Lung (tissue), 12 donors: ENCODE data around the gene RBM46. TPM values are rescaled to one million over a fixed set of nuclear protein-coding genes. Genes with fewer than 3 reads are reported as not detected.
A peak's percentile ranks its signal among the peaks of the same experiment; 100 is the strongest.

Experiments used
- ATAC-seq: fragments of 200-7000 bp; cut with Tn5 transposase; one replicate; pipeline ENCODE4 v1.9.1; 2020; ENCODE audit warnings: moderate number of reproducible peaks; ENCODE audit not compliant: insufficient read depth, low FRiP score
- DNase-seq, 3 donors: peaks; one replicate each; pipeline ENCODE4 v3.0.0-alpha.2; 2013 to 2017
- H3K27ac ChIP-seq, 2 donors: one replicate each; pipeline ENCODE4 v1.5.1; 2013; ENCODE audit warnings: mild to moderate bottlenecking in 2 of 2, moderate library complexity in 2 of 2, control low read depth in 1 of 2, inconsistent platforms in 1 of 2, low read depth in 1 of 2, low read length in 1 of 2
- H3K27me3 ChIP-seq, 3 donors: one replicate each; pipeline ENCODE4 v1.5.1; 2013; ENCODE audit warnings: low read length in 2 of 3; ENCODE audit not compliant: control insufficient read depth in 3 of 3, insufficient read depth in 3 of 3
- H3K36me3 ChIP-seq, 4 donors: one replicate each; pipeline ENCODE4 v1.5.1; 2013; ENCODE audit warnings: low read length in 4 of 4, mild to moderate bottlenecking in 1 of 4, moderate library complexity in 1 of 4; ENCODE audit not compliant: control insufficient read depth in 4 of 4, insufficient read depth in 4 of 4
- H3K4me1 ChIP-seq, 5 donors: one replicate each; pipeline ENCODE4 v1.5.1; 2013; ENCODE audit warnings: low read length in 5 of 5, mild to moderate bottlenecking in 2 of 5, moderate library complexity in 1 of 5; ENCODE audit not compliant: control insufficient read depth in 5 of 5, insufficient read depth in 5 of 5
- H3K4me3 ChIP-seq: one replicate; pipeline ENCODE4 v1.5.1; 2013; ENCODE audit warnings: mild to moderate bottlenecking, control low read depth, moderate library complexity
- H3K9ac ChIP-seq, 2 donors: one replicate each; pipeline ENCODE4 v1.5.1; 2013; ENCODE audit warnings: low read length in 2 of 2, control low read depth in 1 of 2; ENCODE audit not compliant: insufficient read depth in 1 of 2
- H3K9me3 ChIP-seq, 4 donors: one replicate each; pipeline ENCODE4 v1.5.1; 2013; ENCODE audit warnings: low read length in 3 of 4, mild to moderate bottlenecking in 1 of 4, moderate library complexity in 1 of 4; ENCODE audit not compliant: control insufficient read depth in 4 of 4, insufficient read depth in 3 of 4
- WGBS, 2 donors: extraction: QIAGEN DNeasy Blood & Tissue Kit; methylation state at CpG; one replicate each; pipeline ENCODE4 v1.1.7; 2013; 5-methylcytosine and 5-hydroxymethylcytosine counted together
- polyA plus RNA-seq, 2 donors: library from polyadenylated mRNA; stranded (reverse); fragments of 200-250 nt; gene quantifications; one replicate each; pipeline ENCODE4 v1.2.1, GENCODE V29; 2013
- total RNA-seq, 2 donors: library from RNA; depleted of rRNA in 1 of 2; stranded (reverse); fragments of >200 nt in 1 of 2; gene quantifications; one replicate each; pipeline ENCODE4 v1.2.1, GENCODE V29; 2014 to 2021
- TF ChIP-seq, protein P1 (sequence below): IDR thresholded peaks from 2 replicates; pipeline ENCODE4 v1.5.1; 2012; ENCODE audit warnings: mild to moderate bottlenecking; ENCODE audit errors: control extremely low read depth, extremely low read depth
- donor health status: control.
- donor health status: control.
- donor health status: Bipolar disorder and iron deficiency.
- donor health status: healthy.
- donor health status: DM: yes; HTN: yes; CAD: no.

The RBM46 gene
- total and polyA plus RNA-seq, 4 donors = 0.06 TPM; not detected in 3

DNA sequence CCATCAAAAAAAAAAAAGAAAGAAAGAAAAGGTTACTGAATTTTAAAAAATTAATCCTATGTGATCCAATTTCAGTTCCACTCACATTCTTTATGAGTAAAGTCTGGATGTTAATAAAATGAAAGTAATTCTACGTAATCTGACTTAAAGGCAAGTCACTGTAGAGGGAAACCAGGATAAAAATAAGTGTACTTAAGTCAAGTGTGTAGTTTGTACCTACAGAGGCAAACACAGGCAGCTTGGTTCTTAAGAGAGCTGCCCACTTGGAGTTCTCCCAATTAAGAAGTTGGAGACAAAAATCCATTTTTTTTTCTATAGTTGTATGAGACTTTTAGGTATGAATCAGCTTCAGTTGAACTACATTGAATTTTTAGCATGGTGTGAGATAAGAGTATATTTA, 44.3 kb upstream of the RBM46 start:
- no peaks in the 10 kb centered on the region for H3K36me3 ChIP-seq
- H3K9me3 ChIP-seq = peaks cover 0 to under 1% (median 0%) of the 10 kb centered on the region in 4 donors
- H3K9ac ChIP-seq = no peak overlapping the region
- DNase-seq (peak in 2 of 3 donors; percentile 15 to 63), ATAC-seq (no peak)
- no peak overlapping the region for H3K27ac ChIP-seq
- H3K27me3 ChIP-seq = peaks cover 0 to 25% (median 16%) of the 10 kb centered on the region in 3 donors
- H3K4me3 ChIP-seq = no peak overlapping the region
- TF ChIP-seq, protein P1, sequence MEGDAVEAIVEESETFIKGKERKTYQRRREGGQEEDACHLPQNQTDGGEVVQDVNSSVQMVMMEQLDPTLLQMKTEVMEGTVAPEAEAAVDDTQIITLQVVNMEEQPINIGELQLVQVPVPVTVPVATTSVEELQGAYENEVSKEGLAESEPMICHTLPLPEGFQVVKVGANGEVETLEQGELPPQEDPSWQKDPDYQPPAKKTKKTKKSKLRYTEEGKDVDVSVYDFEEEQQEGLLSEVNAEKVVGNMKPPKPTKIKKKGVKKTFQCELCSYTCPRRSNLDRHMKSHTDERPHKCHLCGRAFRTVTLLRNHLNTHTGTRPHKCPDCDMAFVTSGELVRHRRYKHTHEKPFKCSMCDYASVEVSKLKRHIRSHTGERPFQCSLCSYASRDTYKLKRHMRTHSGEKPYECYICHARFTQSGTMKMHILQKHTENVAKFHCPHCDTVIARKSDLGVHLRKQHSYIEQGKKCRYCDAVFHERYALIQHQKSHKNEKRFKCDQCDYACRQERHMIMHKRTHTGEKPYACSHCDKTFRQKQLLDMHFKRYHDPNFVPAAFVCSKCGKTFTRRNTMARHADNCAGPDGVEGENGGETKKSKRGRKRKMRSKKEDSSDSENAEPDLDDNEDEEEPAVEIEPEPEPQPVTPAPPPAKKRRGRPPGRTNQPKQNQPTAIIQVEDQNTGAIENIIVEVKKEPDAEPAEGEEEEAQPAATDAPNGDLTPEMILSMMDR = no peak
- WGBS, 2 donors = 33 to 75% methylated on average over 1 of the region's 1 CpG
- H3K4me1 ChIP-seq = peaks cover 0 to 7% (median 0%) of the 10 kb centered on the region in 5 donors

- Histone ChIP-seq H3K36me3 (no peaks in the 10 kb centered on the region), H3K27me3 (peaks cover 0 to 42% (median 31%) of the 10 kb centered on the region in 3 donors), H3K9me3 (peaks cover 0 to 4% (median 0%) of the 10 kb centered on the region in 4 donors), H3K4me3 (no peak overlapping the region), H3K27ac (no peak overlapping the region), H3K9ac (no peak overlapping the region), H3K4me1 (peaks cover 0 to 21% (median 4%) of the 10 kb centered on the region in 5 donors)
- DNase-seq (no peak), ATAC-seq (no peak)
- TF ChIP-seq, protein P1 = no peak
- 21 to 27% methylated on average over 2 of the region's 2 CpGs for WGBS, 2 donors
Observed at GRCh38 chr4:154738426-154738825, 42.6 kb upstream of the RBM46 start.

DNA sequence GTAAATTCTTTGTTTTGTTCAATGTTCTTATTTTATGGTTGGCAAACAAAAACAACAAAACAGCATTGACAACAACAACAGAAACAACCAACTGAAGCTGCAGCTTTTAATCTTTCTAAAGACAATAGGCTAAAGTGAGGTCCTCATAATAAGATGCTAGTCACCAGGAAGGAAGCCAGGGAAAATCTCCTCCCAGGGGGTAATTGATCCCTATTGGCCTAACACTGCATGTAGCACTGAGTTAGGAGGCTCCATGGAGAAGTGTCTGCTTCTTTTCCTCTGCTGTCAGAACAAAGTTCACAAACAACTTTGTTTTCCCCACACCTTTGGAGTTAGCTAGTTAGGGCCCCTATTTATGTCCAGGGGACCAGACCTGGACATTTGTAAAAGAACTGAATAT, 42.0 kb upstream of the RBM46 start:
- Histone ChIP-seq H3K4me1 (peaks cover 0 to 28% (median 6%) of the 10 kb centered on the region in 5 donors), H3K4me3 (no peak overlapping the region), H3K27me3 (peaks cover 0 to 49% (median 37%) of the 10 kb centered on the region in 3 donors), H3K36me3 (no peaks in the 10 kb centered on the region), H3K9ac (no peak overlapping the region), H3K9me3 (peaks cover 0 to 4% (median 0%) of the 10 kb centered on the region in 4 donors), H3K27ac (no peak overlapping the region)
- TF ChIP-seq, protein P1 = no peak
- no peak for ATAC-seq
- DNase-seq = no peak

DNA sequence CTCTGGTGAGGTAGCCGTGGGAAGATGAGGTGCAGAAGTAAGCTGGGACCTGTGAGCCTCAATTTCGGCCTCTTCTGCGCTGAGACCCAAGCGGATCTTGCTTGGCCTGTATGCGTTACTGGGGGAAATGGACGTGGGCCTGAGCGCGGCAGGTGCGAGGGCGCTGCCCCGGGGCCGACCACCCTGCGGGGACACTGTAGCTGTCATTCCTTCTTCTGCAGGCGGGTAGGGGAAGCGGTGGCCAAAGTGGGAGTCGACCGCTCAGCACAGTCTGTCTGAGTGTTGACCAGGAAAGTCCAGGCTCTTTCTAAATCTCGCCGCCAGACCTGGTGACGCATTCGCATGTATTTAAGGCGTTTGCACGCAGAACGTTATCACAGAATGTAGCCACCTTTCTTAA, 40.6 kb upstream of the RBM46 start:
- Histone ChIP-seq H3K4me3 (no peak overlapping the region), H3K9me3 (peaks cover 0 to 9% (median 0%) of the 10 kb centered on the region in 4 donors), H3K36me3 (no peaks in the 10 kb centered on the region), H3K9ac (no peak overlapping the region), H3K27ac (no peak overlapping the region), H3K4me1 (peaks cover 0 to 34% (median 12%) of the 10 kb centered on the region in 5 donors), H3K27me3 (peaks cover 0 to 62% (median 47%) of the 10 kb centered on the region in 3 donors)
- TF ChIP-seq, protein P1 = no peak
- DNase-seq = no peak
- ATAC-seq = no peak
- WGBS, 2 donors = 60 to 78% methylated on average over 24 of the region's 24 CpGs
